ENCODE results near the gene DDIT3. TPM values are rescaled to one million over a fixed set of nuclear protein-coding genes. Genes with fewer than 3 reads are reported as not detected.
"Not testable (repeated sequence)": the region's sequence is repeated elsewhere in the genome, so short reads cannot be mapped to it uniquely, and the experiment has no call there.

The DDIT3 gene
- polyA plus RNA-seq, 4 donors: 30.1 to 35.2 (median 32.7) TPM

DNA sequence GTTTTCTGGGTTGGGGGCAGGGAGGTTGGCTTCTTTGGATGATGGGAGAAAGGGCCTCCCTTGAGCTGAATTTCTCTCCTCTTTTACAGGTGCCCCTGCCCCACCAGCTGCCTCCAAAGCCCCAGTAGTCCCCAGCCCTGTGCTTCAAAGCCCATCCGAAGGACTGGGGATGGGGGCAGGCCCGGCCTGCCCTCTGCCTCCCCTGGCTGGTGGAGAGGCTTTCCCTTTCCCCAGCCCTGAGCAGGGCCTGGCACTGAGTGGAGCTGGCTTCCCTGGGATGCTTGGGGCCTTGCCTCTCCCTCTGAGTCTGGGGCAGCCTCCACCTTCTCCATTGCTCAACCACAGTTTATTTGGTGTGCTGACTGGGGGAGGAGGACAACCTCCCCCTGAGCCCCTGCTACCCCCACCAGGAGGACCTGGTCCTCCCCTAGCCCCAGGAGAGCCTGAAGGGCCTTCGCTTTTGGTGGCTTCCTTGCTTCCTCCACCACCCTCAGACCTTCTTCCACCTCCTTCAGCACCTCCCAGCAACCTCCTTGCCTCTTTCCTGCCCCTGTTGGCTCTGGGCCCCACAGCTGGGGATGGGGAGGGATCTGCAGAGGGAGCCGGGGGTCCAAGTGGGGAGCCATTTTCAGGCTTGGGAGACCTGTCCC lies 6.3 kb upstream of the DDIT3 start:
- DNase-seq (ENCODE audit: low read depth in 4 of 4, low spot score in 2 of 4): no peak

DNA sequence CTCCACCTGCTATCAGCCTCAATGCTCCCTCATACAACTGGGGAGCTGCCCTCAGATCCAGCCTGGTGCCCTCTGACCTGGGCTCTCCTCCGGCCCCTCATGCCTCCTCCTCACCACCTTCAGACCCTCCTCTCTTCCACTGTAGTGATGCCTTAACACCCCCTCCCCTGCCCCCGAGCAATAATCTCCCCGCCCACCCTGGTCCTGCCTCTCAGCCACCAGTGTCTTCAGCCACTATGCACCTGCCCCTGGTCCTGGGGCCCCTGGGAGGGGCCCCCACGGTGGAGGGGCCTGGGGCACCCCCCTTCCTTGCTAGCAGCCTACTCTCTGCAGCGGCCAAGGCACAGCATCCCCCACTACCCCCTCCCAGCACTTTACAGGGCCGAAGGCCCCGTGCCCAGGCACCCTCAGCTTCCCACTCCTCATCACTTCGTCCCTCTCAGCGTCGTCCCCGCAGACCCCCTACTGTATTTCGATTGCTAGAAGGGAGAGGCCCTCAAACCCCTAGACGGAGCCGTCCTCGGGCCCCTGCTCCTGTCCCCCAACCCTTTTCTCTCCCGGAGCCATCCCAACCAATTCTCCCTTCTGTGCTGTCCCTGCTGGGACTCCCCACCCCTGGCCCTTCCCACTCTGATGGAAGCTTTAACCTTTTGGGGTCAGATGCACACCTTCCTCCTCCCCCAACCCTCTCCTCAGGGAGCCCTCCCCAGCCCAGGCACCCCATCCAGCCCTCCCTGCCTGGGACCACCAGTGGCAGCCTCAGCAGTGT lies 5.5 kb upstream of the DDIT3 start:
- DNase-seq (ENCODE audit: low read depth in 4 of 4, low spot score in 2 of 4): no peak

DNA sequence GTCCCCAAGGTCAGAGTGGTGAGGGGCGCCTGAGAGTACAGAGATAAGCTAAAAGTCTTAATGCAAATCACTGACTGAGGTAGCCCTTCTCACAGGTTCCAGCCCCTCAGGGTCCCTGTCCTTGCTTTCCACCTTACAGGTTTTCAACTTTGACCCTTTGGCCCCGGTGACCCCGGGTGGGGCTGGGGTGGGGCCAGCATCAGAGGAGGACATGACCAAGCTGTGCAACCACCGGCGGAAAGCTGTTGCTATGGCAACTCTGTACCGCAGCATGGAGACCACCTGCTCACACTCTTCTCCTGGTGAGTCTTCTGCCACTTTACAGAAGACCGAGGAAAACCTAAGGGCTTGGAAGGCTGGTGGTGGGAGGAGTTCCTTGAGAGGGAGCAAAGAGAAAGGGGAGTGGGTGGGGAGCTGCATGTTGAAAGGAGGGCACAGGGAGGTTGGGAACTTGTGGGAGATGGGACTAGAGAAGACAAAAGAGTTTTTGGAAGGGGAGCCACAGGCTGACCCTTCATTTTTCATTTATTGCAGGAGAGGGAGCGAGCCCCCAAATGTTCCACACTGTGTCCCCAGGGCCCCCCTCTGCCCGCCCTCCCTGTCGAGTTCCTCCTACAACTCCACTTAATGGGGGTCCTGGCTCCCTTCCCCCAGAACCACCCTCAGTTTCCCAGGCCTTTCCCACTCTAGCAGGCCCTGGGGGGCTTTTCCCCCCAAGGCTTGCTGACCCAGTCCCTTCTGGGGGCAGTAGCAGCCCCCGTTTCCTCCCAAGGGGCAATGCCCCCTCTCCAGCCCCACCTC lies 4.7 kb upstream of the DDIT3 start:
- DNase-seq (ENCODE audit: low read depth in 4 of 4, low spot score in 2 of 4): no peak

DNA sequence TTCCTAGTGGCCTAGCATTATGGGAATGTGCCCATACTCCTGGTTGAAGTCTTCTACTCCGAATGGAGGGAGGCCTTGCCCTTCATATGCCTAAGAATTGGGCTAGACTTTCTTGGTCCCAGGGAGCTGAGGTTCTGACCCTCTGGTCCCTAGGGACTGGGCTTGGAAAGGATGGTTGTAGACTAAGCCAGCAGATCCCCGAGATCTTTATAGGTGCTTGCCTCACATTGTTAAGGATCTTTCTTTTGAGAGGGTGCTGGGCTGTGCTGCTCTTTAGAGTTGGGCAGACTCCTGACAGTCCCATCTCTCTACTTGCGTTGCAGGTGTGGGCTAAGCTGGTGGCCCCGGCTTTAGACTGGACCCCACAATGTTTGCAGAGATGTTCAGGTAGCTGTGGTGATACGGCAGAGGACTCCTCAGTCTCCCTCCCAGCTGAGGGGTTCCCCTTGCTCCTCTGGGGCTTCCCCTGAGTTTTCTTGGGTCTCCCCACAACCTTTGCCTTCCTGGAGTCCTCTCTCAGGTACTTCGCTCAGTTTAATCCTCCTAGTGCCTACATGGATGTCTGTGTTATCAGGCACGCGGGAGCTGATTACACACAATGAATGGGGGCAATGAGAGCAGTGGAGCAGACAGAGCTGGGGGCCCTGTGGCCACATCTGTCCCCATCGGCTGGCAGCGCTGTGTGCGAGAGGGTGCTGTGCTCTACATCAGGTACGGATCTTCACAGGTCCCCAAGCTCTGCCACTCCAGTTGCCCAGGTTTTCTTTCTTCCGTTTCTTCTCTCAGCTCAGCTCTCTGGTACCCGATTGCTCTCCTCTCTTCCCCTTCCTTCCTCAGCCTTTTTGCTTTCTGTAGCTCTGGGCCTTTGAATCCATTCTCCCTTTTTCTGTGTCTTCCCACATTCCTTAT lies 3.6 kb upstream of the DDIT3 start:
- no peak for DNase-seq (ENCODE audit: low read depth in 4 of 4, low spot score in 2 of 4)

DNA sequence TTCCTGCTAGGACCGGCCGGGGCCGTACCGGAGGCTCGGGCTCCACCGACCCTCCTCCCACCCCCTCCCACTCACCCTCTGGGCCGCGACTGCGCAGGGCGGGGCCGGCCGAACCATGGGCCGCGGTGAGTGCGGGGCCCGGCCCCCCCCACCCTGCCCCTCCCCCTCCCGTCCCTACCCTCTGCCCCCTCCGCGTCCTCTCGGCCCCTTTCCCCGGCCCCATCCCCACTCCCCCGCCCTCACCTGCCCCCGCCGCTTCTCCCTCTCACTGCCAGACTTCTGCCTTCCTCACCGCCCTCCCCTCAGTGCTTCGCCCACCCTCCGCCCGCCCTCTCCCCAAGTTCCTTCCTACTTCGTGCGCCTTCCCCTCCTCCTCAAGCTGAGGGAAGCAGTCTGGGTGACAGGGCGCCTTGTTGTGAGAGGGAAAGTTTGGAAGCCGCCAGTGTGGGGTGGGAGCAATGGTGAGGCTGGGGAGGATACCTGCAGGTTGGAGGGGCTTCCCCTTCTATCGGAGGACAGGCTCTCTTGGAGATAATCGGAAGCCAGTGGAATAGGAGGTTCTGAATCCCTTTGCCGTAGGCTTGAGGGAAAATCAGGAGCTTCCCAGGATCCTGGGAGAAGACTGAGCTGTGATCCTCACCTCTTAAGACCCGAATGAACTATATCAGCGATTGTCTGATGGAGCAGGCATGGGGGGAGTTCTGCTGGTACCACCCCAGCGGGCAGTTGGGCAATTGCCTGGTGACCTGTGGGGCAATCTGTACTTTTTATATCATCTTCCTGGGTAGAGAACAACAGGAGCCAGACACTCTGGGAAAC lies 2.8 kb upstream of the DDIT3 start:
- DNase-seq (ENCODE audit: low read depth in 4 of 4, low spot score in 2 of 4): peak in 1 of 4 donors; percentile 69

DNA sequence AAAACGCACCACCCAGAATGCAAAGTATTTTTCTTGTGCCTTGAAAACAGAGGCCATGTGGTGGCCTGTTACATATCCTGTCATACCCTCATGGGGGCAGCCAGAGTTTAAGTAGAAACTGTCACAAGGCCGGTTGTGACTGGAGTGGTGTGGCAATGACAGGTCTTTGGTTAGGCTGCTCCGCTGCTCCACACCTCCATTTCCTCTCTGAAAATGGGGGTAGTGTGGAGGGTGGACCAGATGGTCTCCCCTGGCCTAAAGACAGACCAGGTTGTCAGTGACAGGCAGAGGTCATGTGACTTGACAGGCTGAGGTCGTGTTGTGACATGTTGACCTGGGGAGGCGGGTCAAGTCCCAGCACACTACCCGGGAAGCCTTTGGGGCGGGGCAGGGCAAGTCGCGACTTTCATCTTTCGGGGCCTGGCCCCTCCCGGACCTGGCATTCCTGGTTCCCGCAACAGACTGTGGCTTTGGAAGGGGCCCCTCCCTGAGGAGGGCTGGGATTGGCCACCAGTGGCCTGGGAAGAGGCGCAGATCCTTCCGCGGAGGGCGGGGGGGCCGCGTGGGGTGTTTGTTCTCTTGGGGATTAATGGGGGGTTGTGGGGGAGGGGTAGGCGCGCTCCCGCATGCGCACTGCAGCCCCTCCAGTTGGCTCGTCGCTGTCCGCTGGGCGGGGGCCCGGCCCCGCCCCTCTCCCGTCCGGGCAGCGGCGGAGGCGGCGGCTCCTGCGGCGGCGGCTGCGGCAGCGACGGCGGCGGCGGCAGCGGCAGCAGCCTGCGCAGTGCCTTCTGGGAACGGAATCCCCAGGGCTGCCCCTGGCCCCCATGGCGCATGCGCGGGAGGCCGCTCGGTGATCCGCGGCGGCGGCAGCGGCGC lies 1.9 kb upstream of the DDIT3 start, which contains the start of gene MBD6:
TSS of gene MBD6 (plus strand) at position 814 of the 876 bp plus-strand sequence. CDS start 1,480 bp downstream, outside the sequence.
- DNase-seq (ENCODE audit: low read depth in 4 of 4, low spot score in 2 of 4): peak in 3 of 4 donors; percentile 75 to 82 (median 81)

DNA sequence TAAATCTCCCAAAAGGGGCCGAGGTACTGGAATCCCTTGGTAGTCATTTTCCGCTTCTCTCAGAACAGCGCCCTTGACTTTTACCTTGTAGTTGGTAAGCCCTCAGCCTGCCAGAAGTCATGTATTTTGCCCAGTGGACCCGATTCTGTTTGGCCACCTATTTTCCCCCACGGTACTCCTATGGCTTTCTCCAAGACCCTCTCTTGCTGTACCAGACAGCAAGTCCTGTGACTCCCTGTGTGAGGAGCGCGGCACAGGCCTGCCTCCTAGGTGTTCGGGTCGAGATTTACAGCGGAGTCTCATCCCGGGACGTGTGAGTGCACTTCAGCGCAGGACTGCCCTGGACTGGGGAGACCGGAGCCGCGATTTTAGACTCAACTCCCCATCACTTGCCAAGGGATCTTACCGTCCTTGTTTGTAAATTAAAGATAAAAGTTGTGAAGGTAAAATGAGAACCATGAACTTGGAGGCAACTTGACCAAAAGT lies 1.3 kb upstream of the DDIT3 start:
- DNase-seq (ENCODE audit: low read depth in 4 of 4, low spot score in 2 of 4): peak in 3 of 4 donors; percentile 21 to 47 (median 41)

DNA sequence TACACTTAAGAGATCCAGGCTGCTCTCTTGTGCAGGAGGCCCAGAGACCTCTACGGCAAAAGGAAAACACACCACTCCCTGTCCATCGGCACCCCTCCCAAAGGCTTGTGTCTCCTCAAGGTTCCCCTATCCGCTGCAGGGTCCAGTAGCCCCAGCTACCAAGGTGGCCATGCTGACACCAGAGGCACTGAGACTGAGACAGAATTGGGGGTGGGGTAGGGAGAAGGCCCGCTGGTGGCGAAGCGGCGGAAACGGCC lies 590 bp downstream of the DDIT3 start:
- DNase-seq (ENCODE audit: low read depth in 4 of 4, low spot score in 2 of 4): peak in 1 of 4 donors; percentile 47

DNA sequence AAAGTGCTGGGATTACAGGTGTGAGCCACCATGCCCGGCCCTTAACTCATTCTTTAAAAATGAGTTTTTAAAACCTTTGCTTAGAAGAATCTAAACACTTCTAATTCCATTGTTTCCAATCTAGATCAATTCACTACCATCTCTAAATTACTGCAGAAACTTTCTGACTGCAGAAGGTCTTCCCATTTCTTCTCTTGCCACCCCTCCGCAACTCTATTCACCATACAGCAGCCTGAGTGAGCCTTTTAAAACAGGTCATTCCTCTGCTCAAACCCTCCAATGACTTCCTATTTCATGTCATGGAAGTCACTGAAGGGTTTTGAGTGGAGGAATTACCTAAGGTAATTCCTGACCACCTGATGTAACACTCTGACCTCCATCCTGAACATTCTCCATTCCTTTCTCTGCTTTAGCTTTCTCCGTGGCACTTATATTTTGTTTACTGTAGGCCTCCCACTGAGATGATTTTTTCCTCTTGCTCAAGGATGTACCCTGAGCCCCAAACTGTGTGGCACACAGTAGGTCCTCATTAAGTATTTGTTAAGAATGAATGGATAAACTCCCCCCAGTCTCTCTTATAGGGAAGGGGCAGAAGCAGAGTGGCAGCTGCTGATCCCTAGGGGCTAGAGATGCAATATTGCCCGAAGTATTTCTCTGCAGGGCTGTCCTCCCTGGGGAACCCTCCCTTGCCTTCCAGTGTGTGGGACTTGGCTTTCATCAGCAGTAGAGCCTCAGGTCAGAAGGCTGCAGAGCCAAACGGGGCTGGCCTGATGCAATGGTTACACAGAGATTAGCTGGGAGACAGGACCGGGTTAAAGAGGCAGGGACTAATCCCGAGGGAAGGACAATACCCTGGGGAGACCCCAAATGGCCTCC lies 1.2 kb downstream of the DDIT3 start:
- no peak for DNase-seq (ENCODE audit: low read depth in 4 of 4, low spot score in 2 of 4)

DNA sequence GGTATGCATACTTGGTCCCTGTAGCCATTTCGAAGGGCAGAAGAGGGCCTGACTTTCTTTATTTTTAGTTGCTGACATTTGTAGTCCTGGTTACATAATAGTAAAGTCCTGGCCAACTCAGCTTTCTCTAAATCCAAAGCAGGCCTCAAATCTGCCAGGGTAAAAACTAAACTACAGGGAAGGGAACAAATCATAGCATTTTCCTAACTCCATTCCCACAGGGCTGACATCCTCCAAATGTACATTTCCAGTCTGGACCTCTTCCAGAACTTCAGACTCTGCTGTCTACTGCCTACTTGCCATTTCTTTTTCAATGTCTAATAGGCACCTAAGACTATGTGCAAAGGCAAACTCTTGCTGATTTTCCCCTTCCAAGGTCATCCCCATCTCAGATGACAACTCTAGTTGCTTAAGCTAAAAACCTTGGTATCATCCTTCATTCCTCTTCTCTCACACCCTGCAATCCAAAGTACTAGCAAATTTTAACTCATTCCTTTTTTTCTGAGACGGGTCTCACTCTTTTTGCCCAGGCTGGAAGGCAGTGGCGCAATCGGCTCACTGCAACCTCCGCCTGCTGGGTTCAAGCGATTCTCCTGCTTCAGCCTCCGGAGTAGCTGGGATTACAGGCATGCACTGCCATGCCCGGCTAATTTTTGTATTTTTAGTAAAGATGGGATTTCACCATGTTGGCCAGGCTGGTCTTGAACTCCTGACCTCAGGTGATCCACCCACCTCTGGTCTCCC lies 2.0 kb downstream of the DDIT3 start:
- DNase-seq (ENCODE audit: low read depth in 4 of 4, low spot score in 2 of 4): no peak

DNA sequence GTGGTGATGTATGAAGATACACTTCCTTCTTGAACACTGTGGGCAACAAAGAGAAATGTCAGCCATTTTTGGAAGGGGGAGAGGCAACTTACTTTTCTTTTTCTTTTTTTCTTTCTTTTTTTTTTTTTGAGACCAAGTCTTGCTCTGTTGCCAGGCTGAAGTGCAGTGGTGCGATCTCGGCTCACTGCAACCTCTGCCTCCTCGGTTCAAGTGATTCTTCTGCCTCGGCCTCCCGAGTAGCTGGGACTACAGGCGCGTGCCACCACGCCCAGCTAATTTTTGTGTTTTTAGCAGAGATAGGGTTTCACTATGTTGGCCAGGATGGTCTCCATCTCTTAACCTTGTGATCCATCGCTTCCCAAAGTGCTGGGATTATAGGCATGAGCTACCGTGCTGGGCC lies 2.6 kb downstream of the DDIT3 start:
- not testable (repeated sequence) for DNase-seq (ENCODE audit: low read depth in 4 of 4, low spot score in 2 of 4)

DNA sequence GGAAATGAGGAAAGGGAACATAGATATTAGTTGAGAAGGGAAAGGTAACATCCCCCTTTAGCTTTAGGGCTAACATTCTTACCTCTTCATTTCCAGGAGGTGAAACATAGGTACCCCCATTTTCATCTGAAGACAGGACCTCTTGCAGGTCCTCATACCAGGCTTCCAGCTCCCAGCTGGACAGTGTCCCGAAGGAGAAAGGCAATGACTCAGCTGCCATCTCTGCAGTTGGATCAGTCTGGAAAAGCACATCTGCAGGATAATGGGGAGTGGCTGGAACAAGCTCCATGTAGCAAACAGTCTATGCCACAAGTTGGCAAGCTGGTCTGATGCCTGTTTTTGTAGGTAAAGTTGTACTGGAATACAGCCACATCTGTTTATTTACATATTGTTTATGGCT lies 3.1 kb downstream of the DDIT3 start:
- DNase-seq (ENCODE audit: low read depth in 4 of 4, low spot score in 2 of 4): no peak

DNA sequence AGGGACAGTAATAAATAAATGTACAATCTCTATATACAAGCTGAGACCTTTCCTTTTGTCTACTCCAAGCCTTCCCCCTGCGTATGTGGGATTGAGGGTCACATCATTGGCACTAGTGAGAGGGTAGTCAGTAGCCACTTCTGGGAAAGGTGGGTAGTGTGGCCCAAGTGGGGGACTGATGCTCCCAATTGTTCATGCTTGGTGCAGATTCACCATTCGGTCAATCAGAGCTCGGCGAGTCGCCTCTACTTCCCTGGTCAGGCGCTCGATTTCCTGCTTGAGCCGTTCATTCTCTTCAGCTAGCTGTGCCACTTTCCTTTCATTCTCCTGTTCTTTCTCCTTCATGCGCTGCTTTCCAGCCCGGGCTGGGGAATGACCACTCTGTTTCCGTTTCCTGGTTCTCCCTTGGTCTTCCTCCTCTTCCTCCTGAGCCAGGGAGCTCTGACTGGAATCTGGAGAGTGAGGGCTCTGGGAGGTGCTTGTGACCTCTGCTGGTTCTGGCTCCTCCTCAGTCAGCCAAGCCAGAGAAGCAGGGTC lies 3.6 kb downstream of the DDIT3 start:
- DNase-seq (ENCODE audit: low read depth in 4 of 4, low spot score in 2 of 4): no peak

DNA sequence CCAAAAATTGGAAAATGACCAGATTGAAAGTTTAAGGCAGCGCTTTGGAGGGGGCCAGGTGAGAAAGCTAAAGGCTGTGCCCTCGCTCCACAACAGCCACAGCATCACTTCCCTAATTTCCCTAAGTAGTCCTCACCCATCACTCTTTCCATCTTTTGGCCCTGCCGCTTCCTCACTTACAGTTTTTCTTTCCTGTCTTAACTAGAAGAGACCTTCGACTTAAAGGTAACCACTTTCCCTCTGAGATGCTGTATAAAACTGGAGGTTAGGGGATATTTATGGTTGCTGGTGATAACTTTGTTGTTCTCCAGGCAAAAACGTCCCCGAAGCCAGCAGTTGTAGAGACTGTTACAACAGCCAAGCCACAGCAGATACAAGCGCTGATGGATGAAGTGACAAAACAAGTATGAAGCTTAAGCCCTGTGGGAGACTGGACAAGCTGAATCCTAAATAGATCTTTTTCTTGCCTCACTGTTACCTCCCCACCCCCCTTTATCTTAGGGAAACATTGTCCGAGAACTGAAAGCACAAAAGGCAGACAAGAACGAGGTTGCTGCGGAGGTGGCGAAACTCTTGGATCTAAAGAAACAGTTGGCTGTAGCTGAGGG lies 4.3 kb downstream of the DDIT3 start:
- DNase-seq (ENCODE audit: low read depth in 4 of 4, low spot score in 2 of 4): no peak

DNA sequence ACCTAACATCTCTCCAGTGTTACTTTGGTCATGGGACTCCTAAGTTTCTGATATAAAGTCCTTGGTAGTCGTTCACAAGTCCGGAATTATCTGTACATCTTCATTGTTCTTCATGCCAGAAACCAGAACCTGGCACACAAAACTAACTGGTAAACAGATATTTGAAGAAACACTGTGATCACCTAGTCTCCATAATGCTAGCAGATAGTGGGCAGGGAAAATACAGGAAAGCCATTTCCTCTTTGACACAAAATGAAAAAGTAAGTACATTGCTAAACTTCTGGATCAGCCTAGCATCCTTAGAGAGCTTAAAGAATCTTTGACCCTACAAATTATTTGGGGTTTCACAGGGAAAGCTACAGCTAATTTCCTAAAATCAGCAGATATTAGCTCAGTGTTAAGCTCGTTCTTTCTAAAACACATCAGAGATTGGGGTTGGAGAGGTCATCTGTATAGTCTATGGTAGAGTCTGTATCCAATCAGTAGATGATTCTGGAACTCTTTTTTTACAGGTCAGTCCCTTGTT lies 4.8 kb downstream of the DDIT3 start:
- no peak for DNase-seq (ENCODE audit: low read depth in 4 of 4, low spot score in 2 of 4)
